HFF-Myc (cell line): ENCODE data around the gene ECSCR.
A peak's percentile ranks its signal among the peaks of the same experiment; 100 is the strongest.

Source experiments
- DNase-seq: peaks from one replicate; pipeline ENCODE4 v3.0.0-alpha.2; 2011; ENCODE audit warnings: low read depth; ENCODE audit errors: extremely low read depth
- H3K4me3 ChIP-seq: replicated peaks from 2 replicates; pipeline ENCODE4 v1.5.1; 2011; ENCODE audit warnings: low read depth, mild to moderate bottlenecking, control low read depth, low read length
- TF ChIP-seq, protein P1 (sequence below): IDR thresholded peaks from 2 replicates; pipeline ENCODE4 v1.5.1; 2012; ENCODE audit warnings: mild to moderate bottlenecking, low read depth, low read length, control low read depth; ENCODE audit errors: missing control alignments

The ECSCR gene

GRCh38 chr5:139407517-139407916 is 55.0 kb downstream of the ECSCR start:
- TF ChIP-seq, protein P1, sequence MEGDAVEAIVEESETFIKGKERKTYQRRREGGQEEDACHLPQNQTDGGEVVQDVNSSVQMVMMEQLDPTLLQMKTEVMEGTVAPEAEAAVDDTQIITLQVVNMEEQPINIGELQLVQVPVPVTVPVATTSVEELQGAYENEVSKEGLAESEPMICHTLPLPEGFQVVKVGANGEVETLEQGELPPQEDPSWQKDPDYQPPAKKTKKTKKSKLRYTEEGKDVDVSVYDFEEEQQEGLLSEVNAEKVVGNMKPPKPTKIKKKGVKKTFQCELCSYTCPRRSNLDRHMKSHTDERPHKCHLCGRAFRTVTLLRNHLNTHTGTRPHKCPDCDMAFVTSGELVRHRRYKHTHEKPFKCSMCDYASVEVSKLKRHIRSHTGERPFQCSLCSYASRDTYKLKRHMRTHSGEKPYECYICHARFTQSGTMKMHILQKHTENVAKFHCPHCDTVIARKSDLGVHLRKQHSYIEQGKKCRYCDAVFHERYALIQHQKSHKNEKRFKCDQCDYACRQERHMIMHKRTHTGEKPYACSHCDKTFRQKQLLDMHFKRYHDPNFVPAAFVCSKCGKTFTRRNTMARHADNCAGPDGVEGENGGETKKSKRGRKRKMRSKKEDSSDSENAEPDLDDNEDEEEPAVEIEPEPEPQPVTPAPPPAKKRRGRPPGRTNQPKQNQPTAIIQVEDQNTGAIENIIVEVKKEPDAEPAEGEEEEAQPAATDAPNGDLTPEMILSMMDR = no peak
- no peak for DNase-seq
- no peak overlapping the region for H3K4me3 ChIP-seq

DNA sequence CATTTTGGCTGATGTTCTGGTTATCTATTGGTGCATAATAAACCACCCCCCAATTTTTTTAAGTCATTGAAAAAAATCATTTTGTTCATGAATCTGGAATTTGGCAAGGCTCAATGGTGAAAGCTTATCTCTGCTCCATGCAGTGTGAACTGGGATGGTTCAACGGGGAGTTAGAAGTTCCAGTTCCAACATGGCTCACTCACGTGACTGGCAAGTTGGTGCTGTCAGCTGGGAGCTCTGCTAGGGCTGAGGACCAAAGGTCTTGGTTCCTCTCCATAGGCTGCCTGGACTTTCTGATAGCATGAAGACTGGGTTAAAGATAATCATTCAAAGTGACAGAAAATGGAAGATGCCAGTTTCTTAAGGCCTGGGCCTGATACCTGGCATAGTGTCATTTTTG is 55.6 kb downstream of the ECSCR start:
- DNase-seq = no peak
- TF ChIP-seq, protein P1 = no peak
- no peak overlapping the region for H3K4me3 ChIP-seq

DNA sequence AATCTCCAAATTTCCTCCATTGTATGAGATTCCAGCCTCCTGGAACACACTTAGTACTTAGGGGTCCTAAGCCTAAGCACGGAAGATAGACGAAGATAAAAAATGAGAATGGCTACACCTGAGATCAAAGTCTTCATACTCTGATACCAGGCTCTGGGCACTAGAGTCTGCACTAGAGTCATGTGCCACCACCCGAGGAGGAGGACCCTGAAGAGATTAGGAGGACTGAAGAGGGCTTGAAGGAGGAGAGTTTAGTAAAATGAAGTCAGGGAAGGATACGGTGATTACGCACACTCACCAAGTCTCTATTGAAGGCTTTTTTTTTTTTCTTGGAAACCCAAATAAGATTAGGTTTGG is 58.1 kb downstream of the ECSCR start:
- DNase-seq = no peak
- TF ChIP-seq, protein P1 = no peak
- H3K4me3 ChIP-seq = peak overlapping the region; percentile 56

- TF ChIP-seq, protein P1 = no peak
- H3K4me3 ChIP-seq = peak within 1 kb of the TSS; percentile 56
- peak; percentile 90 for DNase-seq
These were observed 58.6 kb downstream of the ECSCR start, which contains the start of gene SPATA24 for GRCh38 chr5:139403787-139404483. Gene SPATA24, minus strand, starts transcription at chr5:139404089. Its CDS starts 29 bp downstream, at chr5:139404060.

DNA sequence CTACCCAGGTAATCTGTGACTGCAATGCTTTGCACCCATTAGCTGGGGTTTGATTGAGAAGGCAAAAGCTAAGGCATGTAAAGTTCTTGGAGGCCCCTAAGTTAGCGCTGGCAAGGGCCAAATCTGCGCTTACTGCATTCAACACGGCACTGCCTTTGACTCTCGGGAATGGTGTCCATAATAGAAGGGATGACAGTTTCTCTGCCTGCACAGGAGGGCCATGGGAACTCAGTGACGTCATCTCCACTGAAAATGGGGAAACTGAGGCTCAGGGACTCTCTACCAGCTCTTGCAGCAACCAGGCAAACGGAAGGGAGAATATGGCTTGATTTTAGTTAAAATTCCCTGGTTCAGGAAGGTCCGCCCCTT is 59.1 kb downstream of the ECSCR start:
- TF ChIP-seq, protein P1 = no peak
- DNase-seq = no peak
- H3K4me3 ChIP-seq = peak overlapping the region; percentile 56

DNA sequence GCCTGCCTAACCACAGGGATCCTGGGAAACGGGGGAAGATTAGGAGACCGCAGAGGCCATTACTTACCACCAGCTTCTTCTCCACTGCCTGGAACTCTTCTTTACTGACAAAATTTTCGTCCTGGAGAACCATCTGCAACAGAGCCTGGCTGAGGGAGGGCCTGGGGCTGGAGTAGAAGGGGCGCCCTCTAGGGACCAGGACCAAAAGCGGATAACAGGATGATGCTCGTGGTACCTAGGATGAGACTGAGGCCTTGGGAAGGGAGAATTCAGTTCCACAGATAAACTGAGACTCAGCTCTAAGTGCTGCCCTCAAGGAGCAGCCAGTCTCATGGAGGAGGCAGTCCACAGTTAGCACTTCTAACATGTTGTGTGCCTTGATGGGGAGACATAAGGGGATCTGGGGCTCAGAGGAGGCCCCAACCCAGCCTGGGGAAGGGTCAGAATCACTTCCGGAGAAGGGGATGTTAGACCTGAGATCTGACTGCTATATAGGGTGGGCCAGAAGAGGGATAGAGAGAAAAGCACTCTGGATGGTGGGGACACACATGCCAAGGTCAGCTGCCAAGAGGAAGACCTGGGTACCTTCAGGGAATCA is 59.9 kb downstream of the ECSCR start:
- DNase-seq = no peak
- peak overlapping the region; percentile 56 for H3K4me3 ChIP-seq
- TF ChIP-seq, protein P1 = peak; percentile 55
